BE2C (cell line): ENCODE measurements around the gene GPR161.

Source experiments
- DNase-seq: peaks from one replicate; pipeline ENCODE4 v3.0.0-alpha.2; 2020
- H3K27me3 ChIP-seq: fragments of 250-450 bp; sonication (Bioruptor Pico); 2 replicates; pipeline ENCODE4 v1.5.1; 2020; ENCODE audit warnings: mild to moderate bottlenecking
- H3K36me3 ChIP-seq: fragments of 250-450 bp; sonication (Bioruptor Pico); 2 replicates; pipeline ENCODE4 v1.5.1; 2020; ENCODE audit warnings: mild to moderate bottlenecking
- H3K4me1 ChIP-seq: fragments of 250-450 bp; sonication (Bioruptor Pico); 2 replicates; pipeline ENCODE4 v1.5.1; 2020
- H3K4me3 ChIP-seq: 2 replicates; pipeline ENCODE4 v1.5.1; 2011; ENCODE audit warnings: low read depth, low read length
- H3K9me3 ChIP-seq: fragments of 250-450 bp; sonication (Bioruptor Pico); 2 replicates; pipeline ENCODE4 v1.5.1; 2020
- TF ChIP-seq, protein P1 (sequence below): IDR thresholded peaks from 2 replicates; pipeline ENCODE4 v1.5.1; 2012; ENCODE audit warnings: mild to moderate bottlenecking, low read depth, low read length

GPR161 gene

DNA sequence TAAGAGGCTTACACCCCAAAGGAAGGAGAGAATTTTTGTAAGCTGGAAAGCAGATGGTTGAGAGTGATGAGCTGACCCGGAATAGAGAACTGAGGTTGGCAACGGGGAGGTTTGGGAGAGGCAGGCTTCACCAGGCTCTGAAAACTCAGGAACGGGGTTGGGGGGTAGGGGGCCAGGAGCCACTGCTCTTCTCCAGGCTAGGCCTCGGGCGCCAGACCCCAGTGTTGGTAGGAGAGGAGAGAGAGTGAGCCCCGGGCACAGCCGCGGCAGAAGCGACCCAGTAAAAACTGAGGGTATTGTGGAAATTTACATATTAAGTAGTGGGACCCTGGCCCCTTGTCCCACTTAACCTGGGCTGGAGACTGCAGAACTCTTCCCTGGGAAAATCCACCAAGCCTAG lies 45.7 kb downstream of the GPR161 start:
- H3K36me3 ChIP-seq, result no peaks in the 10 kb centered on the region
- no peaks in the 10 kb centered on the region for H3K27me3 ChIP-seq

GRCh38 chr1:168090395-168090794 lies 46.3 kb downstream of the GPR161 start:
- Histone ChIP-seq H3K4me3 (no peak overlapping the region), H3K9me3 (no peaks in the 10 kb centered on the region), H3K4me1 (no peaks in the 10 kb centered on the region), H3K36me3 (no peaks in the 10 kb centered on the region), H3K27me3 (no peaks in the 10 kb centered on the region)
- TF ChIP-seq, protein P1, sequence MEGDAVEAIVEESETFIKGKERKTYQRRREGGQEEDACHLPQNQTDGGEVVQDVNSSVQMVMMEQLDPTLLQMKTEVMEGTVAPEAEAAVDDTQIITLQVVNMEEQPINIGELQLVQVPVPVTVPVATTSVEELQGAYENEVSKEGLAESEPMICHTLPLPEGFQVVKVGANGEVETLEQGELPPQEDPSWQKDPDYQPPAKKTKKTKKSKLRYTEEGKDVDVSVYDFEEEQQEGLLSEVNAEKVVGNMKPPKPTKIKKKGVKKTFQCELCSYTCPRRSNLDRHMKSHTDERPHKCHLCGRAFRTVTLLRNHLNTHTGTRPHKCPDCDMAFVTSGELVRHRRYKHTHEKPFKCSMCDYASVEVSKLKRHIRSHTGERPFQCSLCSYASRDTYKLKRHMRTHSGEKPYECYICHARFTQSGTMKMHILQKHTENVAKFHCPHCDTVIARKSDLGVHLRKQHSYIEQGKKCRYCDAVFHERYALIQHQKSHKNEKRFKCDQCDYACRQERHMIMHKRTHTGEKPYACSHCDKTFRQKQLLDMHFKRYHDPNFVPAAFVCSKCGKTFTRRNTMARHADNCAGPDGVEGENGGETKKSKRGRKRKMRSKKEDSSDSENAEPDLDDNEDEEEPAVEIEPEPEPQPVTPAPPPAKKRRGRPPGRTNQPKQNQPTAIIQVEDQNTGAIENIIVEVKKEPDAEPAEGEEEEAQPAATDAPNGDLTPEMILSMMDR, result no peak
- DNase-seq, result no peak

More for the DNA sequence above, 45.7 kb downstream of the GPR161 start:
- Histone ChIP-seq H3K4me3 (no peak overlapping the region), H3K9me3 (no peaks in the 10 kb centered on the region), H3K4me1 (no peaks in the 10 kb centered on the region)
- TF ChIP-seq, protein P1, result no peak
- DNase-seq, result no peak

DNA sequence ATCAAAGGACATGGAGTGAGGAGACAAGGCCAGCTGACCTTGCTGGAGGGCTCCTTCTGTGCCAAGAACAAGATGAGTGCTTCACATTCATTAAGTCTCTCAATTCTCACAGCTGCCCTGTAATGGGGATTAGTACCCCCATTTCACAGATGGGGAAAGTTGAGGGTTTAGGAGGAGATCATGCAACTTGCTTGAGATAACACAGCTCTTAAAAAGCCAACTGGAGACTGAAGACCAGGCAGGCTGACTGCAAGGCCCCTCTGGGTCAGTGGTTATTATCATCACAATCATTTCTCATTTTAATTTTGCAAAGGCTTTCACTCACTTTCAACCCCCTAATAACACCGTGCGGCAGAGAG lies 46.8 kb downstream of the GPR161 start:
- no peak for DNase-seq
- no peak overlapping the region for H3K4me3 ChIP-seq
- no peaks in the 10 kb centered on the region for H3K9me3 ChIP-seq
- TF ChIP-seq, protein P1, result no peak
- no peaks in the 10 kb centered on the region for H3K36me3 ChIP-seq
- no peaks in the 10 kb centered on the region for H3K4me1 ChIP-seq
- no peaks in the 10 kb centered on the region for H3K27me3 ChIP-seq

- Histone ChIP-seq H3K9me3 (no peaks in the 10 kb centered on the region), H3K4me1 (no peaks in the 10 kb centered on the region), H3K27me3 (no peaks in the 10 kb centered on the region), H3K36me3 (no peaks in the 10 kb centered on the region), H3K4me3 (no peak overlapping the region)
- DNase-seq, result no peak
- TF ChIP-seq, protein P1, result no peak
Measured at GRCh38 chr1:168089326-168089978, 47.3 kb downstream of the GPR161 start.

- TF ChIP-seq, protein P1, result no peak
- DNase-seq, result no peak
- no peak overlapping the region for H3K4me3 ChIP-seq
- no peaks in the 10 kb centered on the region for H3K36me3 ChIP-seq
- no peaks in the 10 kb centered on the region for H3K27me3 ChIP-seq
- no peaks in the 10 kb centered on the region for H3K9me3 ChIP-seq
- H3K4me1 ChIP-seq, result no peaks in the 10 kb centered on the region
Measured at GRCh38 chr1:168088511-168089325, 48.0 kb downstream of the GPR161 start.

DNA sequence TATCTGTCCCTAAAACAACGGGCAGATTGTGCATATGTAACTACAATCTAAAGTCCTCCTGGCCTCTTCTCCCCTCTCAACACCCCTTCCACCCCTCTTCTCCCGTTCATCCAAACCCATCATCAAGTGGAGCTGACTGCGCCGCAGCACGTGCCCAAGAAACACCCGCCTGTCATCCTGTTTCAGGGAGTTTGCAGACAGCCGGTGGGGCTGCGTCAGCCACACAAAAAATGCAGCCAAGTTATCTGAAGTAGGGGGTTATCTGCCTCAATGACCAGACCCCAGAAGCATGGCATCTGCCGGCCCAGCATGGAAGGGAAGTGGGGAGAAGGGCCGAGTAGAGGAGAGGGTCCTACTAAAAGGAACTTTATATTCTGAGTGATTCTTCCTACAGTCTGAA lies 49.0 kb downstream of the GPR161 start:
- TF ChIP-seq, protein P1, result no peak
- DNase-seq, result no peak

More for the DNA sequence above, 49.0 kb downstream of the GPR161 start:
- Histone ChIP-seq H3K9me3 (no peaks in the 10 kb centered on the region), H3K4me1 (no peaks in the 10 kb centered on the region), H3K36me3 (no peaks in the 10 kb centered on the region), H3K27me3 (no peaks in the 10 kb centered on the region), H3K4me3 (no peak overlapping the region)
